GM12878 (cell line): Measurements from ENCODE around the gene CTAGE9. TPM values are rescaled to one million over a fixed set of nuclear protein-coding genes. Genes with fewer than 3 reads are reported as not detected.

Source experiments
- HDAC2 ChIP-seq: fragments of 200-600 bp; sonication (generic); IDR thresholded peaks from 2 replicates; pipeline ENCODE4 v1.6.1; 2017
- IKZF2 ChIP-seq, 2 experiments: fragments of 450-650 bp; IDR thresholded peaks; 2 replicates each; pipeline ENCODE4 v1.6.1; 2017; ENCODE audit warnings: mild to moderate bottlenecking in 2 of 2, moderate library complexity in 2 of 2
- MTA2 ChIP-seq: fragments of 450-650 bp; IDR thresholded peaks from 2 replicates; pipeline ENCODE4 v1.6.1; 2016; ENCODE audit warnings: low read depth, mild to moderate bottlenecking, moderate library complexity
- RUNX3 ChIP-seq: IDR thresholded peaks from 2 replicates; pipeline ENCODE4 v1.6.1; 2012; ENCODE audit warnings: low read length, inconsistent platforms
- SKIL ChIP-seq: fragments of 450-650 bp; IDR thresholded peaks from 2 replicates; pipeline ENCODE4 v1.6.1; 2017; ENCODE audit warnings: mild to moderate bottlenecking, low read depth, inconsistent platforms; ENCODE audit not compliant: poor library complexity, severe bottlenecking
- ZBED1 ChIP-seq: IDR thresholded peaks from 2 replicates; pipeline ENCODE4 v1.6.1; 2016; ENCODE audit warnings: borderline replicate concordance
- ZBTB11 ChIP-seq: fragments of 450-650 bp; formaldehyde crosslinking; IDR thresholded peaks from 2 replicates; pipeline ENCODE4 v1.5.0; 2022; ENCODE audit warnings: mild to moderate bottlenecking, missing genetic modification characterization
- polyA plus RNA-seq, 11 experiments: library from polyadenylated mRNA; depleted of rRNA in 4 of 11; unstranded in 6 of 11; stranded (reverse) in 5 of 11; fragments of >200 nt; fragmentation: Nextera tagmentation in 4 of 11; fragmentation: Illumina TruSeq in 1 of 11; extraction: Ambion mirVana in 4 of 11; extraction: Trizol in 1 of 11; gene quantifications; 1 replicate in 1 of 11; 2 replicates in 10 of 11; pipeline versions ENCODE4 v1.2.1 to v1.2.3, GENCODE V29; 2011 to 2016; ENCODE audit warnings: inconsistent platforms in 2 of 11, missing spikeins in 2 of 11, low read depth in 1 of 11
- total RNA-seq, 4 experiments: library from RNA; depleted of rRNA in 3 of 4; stranded (reverse); fragments of >200 nt in 3 of 4; fragmentation: Illumina TruSeq in 1 of 4; extraction: Trizol in 1 of 4; gene quantifications; 2 replicates each; pipeline versions ENCODE4 v1.2.1 to v1.2.3, GENCODE V29; 2013 to 2021
- TF ChIP-seq, protein P1 (sequence below): fragments of 450-650 bp; IDR thresholded peaks from 2 replicates; pipeline ENCODE4 v1.6.1; 2014; ENCODE audit warnings: mild to moderate bottlenecking
- TF ChIP-seq, protein P2 (sequence below): fragments of 450-650 bp; IDR thresholded peaks from 2 replicates; pipeline ENCODE4 v1.6.1; 2017; ENCODE audit warnings: mild to moderate bottlenecking, moderate library complexity

Gene CTAGE9
- total and polyA plus RNA-seq, 10 of the 15 experiments (the other 5 are each of a cell fraction or from before 2014, with no cell fraction given) = 0.06 TPM; not detected in 9

DNA sequence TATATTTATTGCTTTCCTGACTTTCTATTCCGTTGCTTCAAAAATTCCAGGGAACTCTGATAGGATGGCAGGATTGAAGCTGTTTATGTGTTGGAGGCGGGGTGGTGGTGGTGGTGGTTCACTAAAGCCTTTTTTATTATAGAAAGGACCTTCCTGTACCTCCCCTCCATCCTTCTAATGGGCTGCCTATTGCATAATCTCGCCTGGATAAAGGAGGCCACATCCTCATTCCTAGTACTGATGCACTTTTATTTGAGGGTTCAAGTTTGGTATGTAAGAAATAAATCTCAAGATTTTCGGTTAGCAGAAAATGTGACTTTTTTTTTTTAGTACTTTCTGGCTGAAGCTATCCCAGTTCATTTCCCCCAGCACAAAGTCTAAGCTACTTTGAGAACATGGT, 18.7 kb upstream of the CTAGE9 start (continued):
- TF ChIP-seq ZBTB11 (CRISPR knock-in tag) (no peak), RUNX3 (no peak), ZBED1 (no peak), SKIL (no peak), HDAC2 (no peak), MTA2 (no peak), IKZF2 (IDR thresholded peaks at IDR 0.05) (no peak)
- TF ChIP-seq, protein P1, sequence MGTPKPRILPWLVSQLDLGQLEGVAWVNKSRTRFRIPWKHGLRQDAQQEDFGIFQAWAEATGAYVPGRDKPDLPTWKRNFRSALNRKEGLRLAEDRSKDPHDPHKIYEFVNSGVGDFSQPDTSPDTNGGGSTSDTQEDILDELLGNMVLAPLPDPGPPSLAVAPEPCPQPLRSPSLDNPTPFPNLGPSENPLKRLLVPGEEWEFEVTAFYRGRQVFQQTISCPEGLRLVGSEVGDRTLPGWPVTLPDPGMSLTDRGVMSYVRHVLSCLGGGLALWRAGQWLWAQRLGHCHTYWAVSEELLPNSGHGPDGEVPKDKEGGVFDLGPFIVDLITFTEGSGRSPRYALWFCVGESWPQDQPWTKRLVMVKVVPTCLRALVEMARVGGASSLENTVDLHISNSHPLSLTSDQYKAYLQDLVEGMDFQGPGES = no peak
- TF ChIP-seq, protein P2, sequence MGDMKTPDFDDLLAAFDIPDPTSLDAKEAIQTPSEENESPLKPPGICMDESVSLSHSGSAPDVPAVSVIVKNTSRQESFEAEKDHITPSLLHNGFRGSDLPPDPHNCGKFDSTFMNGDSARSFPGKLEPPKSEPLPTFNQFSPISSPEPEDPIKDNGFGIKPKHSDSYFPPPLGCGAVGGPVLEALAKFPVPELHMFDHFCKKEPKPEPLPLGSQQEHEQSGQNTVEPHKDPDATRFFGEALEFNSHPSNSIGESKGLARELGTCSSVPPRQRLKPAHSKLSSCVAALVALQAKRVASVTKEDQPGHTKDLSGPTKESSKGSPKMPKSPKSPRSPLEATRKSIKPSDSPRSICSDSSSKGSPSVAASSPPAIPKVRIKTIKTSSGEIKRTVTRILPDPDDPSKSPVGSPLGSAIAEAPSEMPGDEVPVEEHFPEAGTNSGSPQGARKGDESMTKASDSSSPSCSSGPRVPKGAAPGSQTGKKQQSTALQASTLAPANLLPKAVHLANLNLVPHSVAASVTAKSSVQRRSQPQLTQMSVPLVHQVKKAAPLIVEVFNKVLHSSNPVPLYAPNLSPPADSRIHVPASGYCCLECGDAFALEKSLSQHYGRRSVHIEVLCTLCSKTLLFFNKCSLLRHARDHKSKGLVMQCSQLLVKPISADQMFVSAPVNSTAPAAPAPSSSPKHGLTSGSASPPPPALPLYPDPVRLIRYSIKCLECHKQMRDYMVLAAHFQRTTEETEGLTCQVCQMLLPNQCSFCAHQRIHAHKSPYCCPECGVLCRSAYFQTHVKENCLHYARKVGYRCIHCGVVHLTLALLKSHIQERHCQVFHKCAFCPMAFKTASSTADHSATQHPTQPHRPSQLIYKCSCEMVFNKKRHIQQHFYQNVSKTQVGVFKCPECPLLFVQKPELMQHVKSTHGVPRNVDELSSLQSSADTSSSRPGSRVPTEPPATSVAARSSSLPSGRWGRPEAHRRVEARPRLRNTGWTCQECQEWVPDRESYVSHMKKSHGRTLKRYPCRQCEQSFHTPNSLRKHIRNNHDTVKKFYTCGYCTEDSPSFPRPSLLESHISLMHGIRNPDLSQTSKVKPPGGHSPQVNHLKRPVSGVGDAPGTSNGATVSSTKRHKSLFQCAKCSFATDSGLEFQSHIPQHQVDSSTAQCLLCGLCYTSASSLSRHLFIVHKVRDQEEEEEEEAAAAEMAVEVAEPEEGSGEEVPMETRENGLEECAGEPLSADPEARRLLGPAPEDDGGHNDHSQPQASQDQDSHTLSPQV = no peak
- TF ChIP-seq, all 136 proteins: peak for 0
